ENCODE results near the gene STRA8.

The STRA8 gene

GRCh38 chr7:135260930-135261721 is 27.5 kb downstream of the STRA8 start:
- DNase-seq (ENCODE audit: extremely low spot score, insufficient read length, low read depth) = no peak
- FAIRE-seq = no peak

GRCh38 chr7:135262623-135263320 is 29.1 kb downstream of the STRA8 start:
- DNase-seq (ENCODE audit: extremely low spot score, insufficient read length, low read depth) = no peak
- no peak for FAIRE-seq

GRCh38 chr7:135263321-135263970 is 29.8 kb downstream of the STRA8 start:
- DNase-seq (ENCODE audit: extremely low spot score, insufficient read length, low read depth) (no peak), FAIRE-seq (no peak)

- no peak for DNase-seq (ENCODE audit: extremely low spot score, insufficient read length, low read depth)
- FAIRE-seq = no peak
Observed at GRCh38 chr7:135265637-135266036, 32.0 kb downstream of the STRA8 start.

- FAIRE-seq (no peak), DNase-seq (ENCODE audit: extremely low spot score, insufficient read length, low read depth) (no peak)
Observed at GRCh38 chr7:135269921-135270320, 36.3 kb downstream of the STRA8 start.

- FAIRE-seq (no peak), DNase-seq (ENCODE audit: extremely low spot score, insufficient read length, low read depth) (no peak)
Observed at GRCh38 chr7:135270577-135271254, 37.1 kb downstream of the STRA8 start.

GRCh38 chr7:135271255-135271615 is 37.6 kb downstream of the STRA8 start:
- FAIRE-seq (no peak), DNase-seq (ENCODE audit: extremely low spot score, insufficient read length, low read depth) (no peak)

GRCh38 chr7:135272303-135272702 is 38.7 kb downstream of the STRA8 start:
- FAIRE-seq (no peak), DNase-seq (ENCODE audit: extremely low spot score, insufficient read length, low read depth) (no peak)

GRCh38 chr7:135273581-135273980 is 39.9 kb downstream of the STRA8 start:
- no peak for FAIRE-seq
- no peak for DNase-seq (ENCODE audit: extremely low spot score, insufficient read length, low read depth)

- DNase-seq (ENCODE audit: extremely low spot score, insufficient read length, low read depth) (peak; percentile 45), FAIRE-seq (peak; percentile 85)
Observed at GRCh38 chr7:135274495-135275268, 41.0 kb downstream of the STRA8 start.

GRCh38 chr7:135275971-135276580 is 42.4 kb downstream of the STRA8 start:
- FAIRE-seq (no peak), DNase-seq (ENCODE audit: extremely low spot score, insufficient read length, low read depth) (no peak)

GRCh38 chr7:135277161-135277560 is 43.5 kb downstream of the STRA8 start:
- no peak for DNase-seq (ENCODE audit: extremely low spot score, insufficient read length, low read depth)
- FAIRE-seq = no peak

GRCh38 chr7:135281363-135281949 is 47.8 kb downstream of the STRA8 start:
- DNase-seq (ENCODE audit: extremely low spot score, insufficient read length, low read depth) (peak; percentile 60), FAIRE-seq (peak; percentile 98)

- no peak for DNase-seq (ENCODE audit: extremely low spot score, insufficient read length, low read depth)
- no peak for FAIRE-seq
Observed at GRCh38 chr7:135282561-135283254, 49.1 kb downstream of the STRA8 start.

GRCh38 chr7:135283959-135284638 is 50.5 kb downstream of the STRA8 start:
- FAIRE-seq (no peak), DNase-seq (ENCODE audit: extremely low spot score, insufficient read length, low read depth) (no peak)

GRCh38 chr7:135285547-135286233 is 52.1 kb downstream of the STRA8 start:
- no peak for FAIRE-seq
- DNase-seq (ENCODE audit: extremely low spot score, insufficient read length, low read depth) = no peak

- DNase-seq (ENCODE audit: extremely low spot score, insufficient read length, low read depth) = no peak
- FAIRE-seq = no peak
Observed at GRCh38 chr7:135286876-135287275, 53.2 kb downstream of the STRA8 start.
